OCI-LY3 (cell line): Measurements from ENCODE around the gene CPLANE1.
"Not testable (repeated sequence)": the region's sequence is repeated elsewhere in the genome, so short reads cannot be mapped to it uniquely, and the experiment has no call there.

Source experiments
- H2AFZ ChIP-seq: fragments of 200-600, 300-600 bp; shearing (Covaris generic); 2 replicates; pipeline ENCODE4 v1.6.0; 2014; ENCODE audit warnings: antibody characterized with exemption, low read depth, low read length
- H3K27ac ChIP-seq: fragments of 200-600, 300-600 bp; sonication (generic); 2 replicates; pipeline ENCODE4 v1.5.1; 2014; ENCODE audit warnings: mild to moderate bottlenecking, low read length, moderate library complexity, mixed read lengths
- H3K27me3 ChIP-seq: fragments of 200-600, 300-600 bp; sonication (generic); 2 replicates; pipeline ENCODE4 v1.6.1; 2014; ENCODE audit warnings: low read depth, low read length, mixed read lengths
- H3K36me3 ChIP-seq: fragments of 200-600, 300-600 bp; sonication (generic); replicated peaks from 2 replicates; pipeline ENCODE3; 2014; ENCODE audit warnings: low read depth, low read length, mixed read lengths
- H3K4me1 ChIP-seq: fragments of 300-600, 200-600 bp; sonication (generic); 2 replicates; pipeline ENCODE4 v1.6.1; 2014; ENCODE audit warnings: low read length, mixed read lengths
- H3K4me2 ChIP-seq: fragments of 200-600, 300-600 bp; sonication (generic); 2 replicates; pipeline ENCODE4 v1.6.1; 2014; ENCODE audit warnings: low read length, mixed read lengths
- H3K4me3 ChIP-seq: fragments of 300-600, 200-600 bp; sonication (generic); 2 replicates; pipeline ENCODE4 v1.5.1; 2014; ENCODE audit warnings: antibody characterized with exemption, mild to moderate bottlenecking, low read length, moderate library complexity
- H3K79me2 ChIP-seq: fragments of 300-600, 200-600 bp; shearing (Covaris generic); 2 replicates; pipeline ENCODE4 v1.6.1; 2014; ENCODE audit warnings: mild to moderate bottlenecking, low read length, mixed read lengths
- H3K9ac ChIP-seq: fragments of 300-600, 200-600 bp; shearing (Covaris generic); 2 replicates; pipeline ENCODE4 v1.6.0; 2014; ENCODE audit warnings: mild to moderate bottlenecking, low read length, moderate library complexity
- H3K9me3 ChIP-seq: fragments of 200-600, 300-600 bp; shearing (Covaris generic); 2 replicates; pipeline ENCODE4 v1.6.1; 2014; ENCODE audit warnings: low read length, mixed read lengths; ENCODE audit not compliant: insufficient read depth
- H4K20me1 ChIP-seq: fragments of 200-600, 300-600 bp; sonication (generic); 2 replicates; pipeline ENCODE4 v1.6.1; 2016; ENCODE audit warnings: low read length, mixed read lengths; ENCODE audit not compliant: insufficient read depth
- CTCF ChIP-seq: fragments of 200-600, 300-600 bp; sonication (generic); IDR thresholded peaks from 2 replicates; pipeline ENCODE4 v1.5.1; 2014; ENCODE audit warnings: antibody characterized with exemption, low read length, low read depth
- EZH2phosphoT487 ChIP-seq: fragments of 200-600 bp; shearing (Covaris generic); IDR thresholded peaks from 2 replicates; pipeline ENCODE4 v1.6.1; 2018; ENCODE audit warnings: antibody characterized with exemption, mixed run types, low read depth

Gene CPLANE1

GRCh38 chr5:37146896-37147295, 102.3 kb downstream of the CPLANE1 start:
- Histone ChIP-seq H3K36me3 (peaks cover 11% of the 10 kb centered on the region), H3K27ac (no peak overlapping the region)

DNA sequence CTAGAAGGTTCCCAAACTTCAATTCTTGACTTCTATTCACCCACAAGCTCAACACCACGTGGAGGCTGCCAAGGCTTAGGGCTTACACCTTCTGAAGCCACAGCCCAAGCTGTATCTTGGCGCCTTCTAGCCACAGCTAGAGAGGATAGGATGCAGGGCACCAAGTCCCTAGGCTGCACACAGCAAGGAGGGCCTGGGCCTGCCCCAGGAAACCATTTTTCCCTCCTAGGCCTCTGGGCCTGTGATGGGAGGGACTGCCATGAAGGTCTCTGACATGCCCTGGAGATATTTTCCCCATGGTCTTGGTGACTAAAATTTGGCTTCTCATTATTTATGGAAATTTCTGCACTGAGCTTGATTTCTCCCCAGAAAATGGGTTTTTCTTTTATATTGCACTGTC, 112.5 kb downstream of the CPLANE1 start:
- H3K9me3 ChIP-seq, result no peaks in the 10 kb centered on the region
- no peak overlapping the region for H2AFZ ChIP-seq
- no peaks in the 10 kb centered on the region for H3K79me2 ChIP-seq
- H4K20me1 ChIP-seq, result no peaks in the 10 kb centered on the region
- H3K4me2 ChIP-seq, result no peak overlapping the region
- TF ChIP-seq EZH2phosphoT487 (no peak), CTCF (no peak)
- H3K4me1 ChIP-seq, result no peaks in the 10 kb centered on the region
- H3K27me3 ChIP-seq, result no peaks in the 10 kb centered on the region
- no peak overlapping the region for H3K9ac ChIP-seq
- no peak overlapping the region for H3K27ac ChIP-seq
- H3K4me3 ChIP-seq, result no peak overlapping the region
- H3K36me3 ChIP-seq, result peaks cover 14% of the 10 kb centered on the region

More at GRCh38 chr5:37146896-37147295, 102.3 kb downstream of the CPLANE1 start:
- Histone ChIP-seq H3K79me2 (no peaks in the 10 kb centered on the region), H3K27me3 (no peaks in the 10 kb centered on the region), H3K9me3 (no peaks in the 10 kb centered on the region), H3K4me3 (no peak overlapping the region), H3K4me1 (no peaks in the 10 kb centered on the region), H3K4me2 (no peak overlapping the region), H4K20me1 (no peaks in the 10 kb centered on the region), H2AFZ (no peak overlapping the region), H3K9ac (no peak overlapping the region)
- no peak for TF ChIP-seq CTCF
- TF ChIP-seq EZH2phosphoT487, result no peak

DNA sequence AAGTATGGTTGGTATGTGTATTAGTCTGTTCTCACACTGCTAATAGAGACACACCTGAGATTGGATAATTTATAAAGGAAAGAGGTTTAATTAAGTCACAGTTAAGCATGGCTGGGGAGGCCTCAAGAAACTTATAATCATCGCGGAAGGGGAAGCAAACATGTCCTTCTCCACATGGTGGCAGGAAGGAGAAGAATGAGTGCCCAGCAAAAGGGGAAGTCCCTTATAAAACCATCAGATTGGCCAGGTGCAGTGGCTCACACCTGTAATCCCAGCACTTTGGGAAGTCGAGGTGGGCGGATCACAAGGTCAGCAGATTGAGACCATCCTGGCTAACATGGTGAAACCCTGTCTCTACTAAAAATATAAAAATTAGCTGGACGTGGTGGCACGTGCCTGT, 113.9 kb downstream of the CPLANE1 start:
- H3K9me3 ChIP-seq, H4K20me1 ChIP-seq, H3K79me2 ChIP-seq, H3K9ac ChIP-seq, H3K27ac ChIP-seq, H3K27me3 ChIP-seq, H3K4me3 ChIP-seq, H2AFZ ChIP-seq, H3K4me1 ChIP-seq, H3K4me2 ChIP-seq: not testable (repeated sequence)
- peaks cover 14% of the 10 kb centered on the region for H3K36me3 ChIP-seq

DNA sequence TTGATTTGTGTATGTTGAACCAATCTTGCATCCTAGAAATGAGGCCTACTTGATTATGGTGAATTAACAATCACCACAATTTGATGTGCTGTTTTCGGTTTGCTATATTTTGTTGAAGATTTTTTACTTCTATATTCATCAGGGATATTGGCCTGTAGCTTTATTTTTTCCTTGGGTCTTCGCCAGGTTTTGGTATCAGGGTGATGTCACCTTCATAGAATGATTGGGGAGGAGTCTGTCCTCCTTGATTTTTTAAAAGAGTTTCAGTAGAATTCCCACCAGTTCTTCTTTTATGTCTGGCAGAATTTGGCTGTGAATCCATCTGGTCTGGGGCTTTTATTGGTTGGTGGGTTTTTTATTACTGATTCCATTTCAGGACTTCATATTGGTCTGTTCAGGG, 115.2 kb downstream of the CPLANE1 start:
- Histone ChIP-seq H3K4me3 (no peak overlapping the region), H4K20me1 (no peaks in the 10 kb centered on the region), H3K36me3 (peaks cover 14% of the 10 kb centered on the region), H3K4me2 (no peak overlapping the region), H3K4me1 (no peaks in the 10 kb centered on the region), H2AFZ (no peak overlapping the region), H3K27ac (no peak overlapping the region), H3K27me3 (no peaks in the 10 kb centered on the region), H3K9ac (no peak overlapping the region), H3K9me3 (no peaks in the 10 kb centered on the region), H3K79me2 (no peaks in the 10 kb centered on the region)
- no peak for TF ChIP-seq CTCF
- no peak for TF ChIP-seq EZH2phosphoT487

GRCh38 chr5:37132646-37133045, 116.5 kb downstream of the CPLANE1 start:
- no peak overlapping the region for H3K4me2 ChIP-seq
- H3K36me3 ChIP-seq, result peaks cover 3% of the 10 kb centered on the region

More at GRCh38 chr5:37132646-37133045, 116.5 kb downstream of the CPLANE1 start:
- Histone ChIP-seq H2AFZ (no peak overlapping the region), H4K20me1 (no peaks in the 10 kb centered on the region), H3K4me3 (no peak overlapping the region), H3K27ac (no peak overlapping the region), H3K4me1 (no peaks in the 10 kb centered on the region), H3K9ac (no peak overlapping the region), H3K79me2 (no peaks in the 10 kb centered on the region), H3K9me3 (no peaks in the 10 kb centered on the region), H3K27me3 (no peaks in the 10 kb centered on the region)
- TF ChIP-seq CTCF, result no peak
